Activated CD4-positive, alpha-beta memory T cell treated with anti-CD3 and anti-CD28 coated beads for 36 hours (primary cell): ENCODE measurements around the gene HACD4. TPM values are rescaled to one million over a fixed set of nuclear protein-coding genes. Genes with fewer than 3 reads are reported as not detected.

Source experiments
- CTCF ChIA-PET: fragments of 350-600 bp; sonication (Branson Sonifier 250); formaldehyde crosslinking; loops from one replicate; lab custom pipeline; 2021; ENCODE audit warnings: antibody characterized with exemption, inconsistent platforms; lab: Charles Lee
- POLR2A ChIA-PET: fragments of 350-600 bp; sonication (Branson Sonifier 250); formaldehyde crosslinking; loops from one replicate; lab custom pipeline; 2021; ENCODE audit warnings: antibody characterized with exemption; lab: Charles Lee
- DNase-seq: peaks from one replicate; pipeline ENCODE4 v3.0.0-alpha.2; 2020
- H3K27ac Mint-ChIP-seq: one replicate; pipeline ENCODE4 v1.8.0; 2021; ENCODE audit warnings: mixed read lengths
- H3K27me3 Mint-ChIP-seq: one replicate; pipeline ENCODE4 v1.8.0; 2021; ENCODE audit warnings: mixed read lengths
- H3K36me3 Mint-ChIP-seq: one replicate; pipeline ENCODE4 v1.8.0; 2021; ENCODE audit warnings: mixed read lengths
- H3K4me1 Mint-ChIP-seq: one replicate; pipeline ENCODE4 v1.8.0; 2021; ENCODE audit warnings: low read depth, mixed read lengths
- H3K4me3 Mint-ChIP-seq: one replicate; pipeline ENCODE4 v1.8.0; 2021; ENCODE audit warnings: mild to moderate bottlenecking, mixed read lengths
- H3K9me3 Mint-ChIP-seq: one replicate; pipeline ENCODE4 v1.8.0; 2021; ENCODE audit warnings: mixed read lengths
- intact Hi-C: fragments of 100-400 bp; cut with micrococcal nuclease; formaldehyde crosslinking; loops from one replicate; pipeline ENCODE4 v1.15.1; 2023
- total RNA-seq, 2 experiments: library from RNA; stranded (reverse); gene quantifications; one replicate each; pipeline ENCODE4 v1.2.3, GENCODE V29; 2021

HACD4 gene
- total RNA-seq, 2 experiments from 2014 or later: 1.9 to 2.4 TPM

GRCh38 chr9:20962536-20963225 lies 68.8 kb downstream of the HACD4 start:
- CTCF ChIA-PET: interaction anchor here (1.2 to 1.3 kb wide), 2 partner anchors 10 to 337 kb away, joined by 3 read pairs; no protein-coding TSS in a partner anchor
- POLR2A ChIA-PET: no interaction called here
- no peak for DNase-seq
- no peaks in the 10 kb centered on the region for H3K27me3 Mint-ChIP-seq
- no peaks in the 10 kb centered on the region for H3K4me1 Mint-ChIP-seq
- H3K4me3 Mint-ChIP-seq: no peak overlapping the region
- intact Hi-C loops: no loop called here
- no peak overlapping the region for H3K27ac Mint-ChIP-seq
- peaks cover 3% of the 10 kb centered on the region for H3K9me3 Mint-ChIP-seq
- peaks cover 20% of the 10 kb centered on the region for H3K36me3 Mint-ChIP-seq

- no peak for DNase-seq
- no peak overlapping the region for H3K4me3 Mint-ChIP-seq
- intact Hi-C loops: no loop called here
- no peaks in the 10 kb centered on the region for H3K9me3 Mint-ChIP-seq
- CTCF ChIA-PET: interaction anchor here (1.2 to 4.4 kb wide), 2 partner anchors 10 to 160 kb away, joined by 3 to 16 read pairs; no protein-coding TSS in a partner anchor
- no peaks in the 10 kb centered on the region for H3K27me3 Mint-ChIP-seq
- no peaks in the 10 kb centered on the region for H3K4me1 Mint-ChIP-seq
- POLR2A ChIA-PET: no interaction called here
- no peak overlapping the region for H3K27ac Mint-ChIP-seq
- H3K36me3 Mint-ChIP-seq: peaks cover 29% of the 10 kb centered on the region
Observed at GRCh38 chr9:20950707-20951106, 80.7 kb downstream of the HACD4 start.

Other genes starting within 250 kb of the HACD4 start
- 1 to 10 TPM in 1 of 2 experiments, under 1 TPM in 1; 0.26 to 1.7 TPM for gene IFNB1, start 46.3 kb upstream of the HACD4 start, total RNA-seq
- gene IFNW1, start 110.2 kb upstream of the HACD4 start, total RNA-seq: not detected
- not detected for gene IFNA21, start 135.0 kb upstream of the HACD4 start, total RNA-seq
- gene IFNA4, start 155.9 kb upstream of the HACD4 start, total RNA-seq: not detected
- gene IFNA7, start 170.6 kb upstream of the HACD4 start, total RNA-seq: not detected
- gene IFNA10, start 175.5 kb upstream of the HACD4 start, total RNA-seq: not detected
- not detected for gene IFNA16, start 185.7 kb upstream of the HACD4 start, total RNA-seq
- gene IFNA17, start 196.6 kb upstream of the HACD4 start, total RNA-seq: not detected
- not detected for gene IFNA14, start 208.4 kb upstream of the HACD4 start, total RNA-seq